HFF-Myc (cell line): ENCODE data around the gene EXOG.
"Not testable (repeated sequence)": the region's sequence is repeated elsewhere in the genome, so short reads cannot be mapped to it uniquely, and the experiment has no call there.

Source experiments
- DNase-seq: peaks from one replicate; pipeline ENCODE4 v3.0.0-alpha.2; 2011; ENCODE audit warnings: low read depth; ENCODE audit errors: extremely low read depth
- H3K4me3 ChIP-seq: replicated peaks from 2 replicates; pipeline ENCODE4 v1.5.1; 2011; ENCODE audit warnings: low read depth, mild to moderate bottlenecking, control low read depth, low read length
- CTCF ChIP-seq: IDR thresholded peaks from 2 replicates; pipeline ENCODE4 v1.5.1; 2012; ENCODE audit warnings: mild to moderate bottlenecking, low read depth, low read length, control low read depth; ENCODE audit errors: missing control alignments

The EXOG gene

GRCh38 chr3:38565339-38566214 lies 69.4 kb downstream of the EXOG start:
- DNase-seq, result no peak

DNA sequence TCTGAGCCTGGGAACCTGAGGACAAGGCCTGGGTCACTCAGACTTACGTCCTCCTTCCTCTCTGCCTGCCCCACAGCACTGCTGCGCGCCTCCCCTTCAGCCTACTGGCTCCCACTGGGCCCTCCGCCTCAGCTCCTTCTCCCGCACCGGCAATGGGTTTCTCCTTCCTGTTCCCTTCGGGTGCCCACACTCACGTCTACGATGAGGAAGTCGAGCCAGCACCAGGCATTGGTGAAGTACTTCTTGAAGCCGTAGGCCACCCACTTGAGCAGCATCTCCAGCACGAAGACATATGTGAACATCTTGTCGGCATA lies 70.0 kb downstream of the EXOG start:
- DNase-seq, result no peak
- no peak overlapping the region for H3K4me3 ChIP-seq
- TF ChIP-seq CTCF, result no peak

More at GRCh38 chr3:38565339-38566214, 69.4 kb downstream of the EXOG start:
- no peak for TF ChIP-seq CTCF
- no peak overlapping the region for H3K4me3 ChIP-seq

DNA sequence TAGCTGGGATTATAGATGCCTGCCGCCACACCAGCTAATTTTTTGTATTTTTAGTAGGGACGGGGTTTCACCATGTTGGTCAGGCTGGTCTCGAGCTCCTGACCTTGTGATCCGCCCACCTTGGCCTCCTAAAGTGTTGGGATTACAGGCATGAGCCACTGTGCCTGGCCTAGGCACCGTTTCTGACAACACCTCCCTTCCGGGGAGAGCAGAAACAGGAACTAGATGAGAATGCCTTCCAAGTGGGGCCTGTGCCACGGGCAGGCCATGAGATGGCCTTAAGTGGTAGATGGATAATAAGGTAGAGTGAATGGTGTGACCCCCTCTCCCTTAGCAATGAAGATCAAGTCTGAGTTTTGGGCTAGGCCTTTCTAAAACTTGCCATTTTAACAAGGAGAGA lies 70.7 kb downstream of the EXOG start:
- not testable (repeated sequence) for H3K4me3 ChIP-seq, DNase-seq

DNA sequence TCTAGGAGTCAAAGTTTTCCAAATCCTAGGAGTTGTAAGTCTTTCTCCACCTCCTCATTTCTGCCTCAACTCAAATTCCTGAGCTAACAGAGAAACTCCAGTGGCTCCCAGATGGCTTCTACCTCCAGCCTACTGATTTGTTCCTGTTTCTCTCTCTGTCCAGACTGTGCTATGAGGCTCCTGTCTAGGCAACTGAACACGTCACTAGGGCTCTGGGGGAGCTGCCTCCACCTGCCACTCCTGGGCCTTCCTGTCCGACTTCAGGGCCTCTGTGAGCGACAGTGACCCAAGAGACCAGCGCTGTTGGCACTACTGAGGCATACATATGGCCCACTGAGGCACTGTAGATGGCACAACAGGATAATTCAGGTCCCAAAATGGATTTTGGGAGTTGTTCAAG lies 71.4 kb downstream of the EXOG start:
- TF ChIP-seq CTCF, result no peak
- H3K4me3 ChIP-seq, result no peak overlapping the region
- no peak for DNase-seq

GRCh38 chr3:38573111-38573510 lies 77.0 kb downstream of the EXOG start:
- TF ChIP-seq CTCF, result no peak
- no peak for DNase-seq
- no peak overlapping the region for H3K4me3 ChIP-seq

DNA sequence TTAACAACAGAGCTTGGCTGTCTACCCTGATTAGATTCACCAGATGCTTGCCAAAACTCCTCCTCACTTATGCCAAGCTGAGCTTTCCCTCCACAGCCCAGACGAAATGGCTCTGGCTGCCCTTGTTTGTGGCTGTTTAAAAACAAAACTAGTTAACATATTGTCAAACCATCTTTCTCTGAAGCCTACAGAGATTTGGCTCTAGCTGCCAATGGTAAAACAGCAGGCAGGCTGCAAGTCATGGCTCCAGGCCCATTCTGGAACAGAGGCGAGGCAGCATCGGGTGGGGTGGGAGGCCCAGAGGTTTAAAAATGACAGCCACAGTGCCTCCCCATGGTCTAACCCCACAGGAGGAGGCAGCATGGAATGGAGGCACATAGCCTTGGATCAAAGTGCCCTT lies 77.4 kb downstream of the EXOG start:
- no peak for TF ChIP-seq CTCF
- no peak overlapping the region for H3K4me3 ChIP-seq
- no peak for DNase-seq

GRCh38 chr3:38574411-38575278 lies 78.5 kb downstream of the EXOG start:
- no peak for TF ChIP-seq CTCF
- no peak overlapping the region for H3K4me3 ChIP-seq
- DNase-seq, result peak; percentile 6
